ENCODE results near the gene HYAL1.

Gene HYAL1

DNA sequence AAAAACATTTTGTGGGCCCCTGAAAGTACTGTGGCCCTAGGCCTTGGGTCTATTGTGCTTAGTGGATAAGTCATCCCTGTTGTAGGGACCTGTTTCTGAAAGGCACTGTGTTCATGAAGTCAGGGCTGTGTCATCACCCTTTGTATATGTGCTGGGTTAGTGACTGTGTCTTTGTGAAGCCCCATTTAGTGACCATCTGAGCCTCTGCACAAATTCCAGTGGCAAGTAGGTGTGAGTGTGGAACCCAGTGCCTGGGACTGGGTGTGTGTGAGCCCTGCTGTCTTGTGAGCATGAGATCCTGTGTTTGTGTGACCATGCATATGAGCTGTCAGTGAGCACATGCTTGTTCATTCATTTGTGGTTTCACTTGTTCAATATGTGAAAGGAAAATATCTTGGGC lies 1.2 kb upstream of the HYAL1 start:
- ATAC-seq: no peak
- TF ChIP-seq SNAI2 (CRISPR knock-in tag; IDR thresholded peaks at IDR 0.05): no peak
- no peak for TF ChIP-seq BACH2 (CRISPR knock-in tag; IDR thresholded peaks at IDR 0.05; ENCODE audit: borderline replicate concordance)
- TF ChIP-seq ZC3H10 (CRISPR knock-in tag; IDR thresholded peaks at IDR 0.05): no peak
- no peak for TF ChIP-seq PPARA (CRISPR knock-in tag; IDR thresholded peaks at IDR 0.05; ENCODE audit: borderline replicate concordance)
- TF ChIP-seq RARB (CRISPR knock-in tag; IDR thresholded peaks at IDR 0.05): no peak
- no peak for TF ChIP-seq OSR1 (CRISPR knock-in tag; IDR thresholded peaks at IDR 0.05)
- no peak for TF ChIP-seq ESRRG (CRISPR knock-in tag; IDR thresholded peaks at IDR 0.05)
- no peak for TF ChIP-seq ZNF8 (CRISPR knock-in tag; IDR thresholded peaks at IDR 0.05)
- no peak for TF ChIP-seq TOX (CRISPR knock-in tag; IDR thresholded peaks at IDR 0.05; ENCODE audit: borderline replicate concordance)
- TF ChIP-seq, protein P1, sequence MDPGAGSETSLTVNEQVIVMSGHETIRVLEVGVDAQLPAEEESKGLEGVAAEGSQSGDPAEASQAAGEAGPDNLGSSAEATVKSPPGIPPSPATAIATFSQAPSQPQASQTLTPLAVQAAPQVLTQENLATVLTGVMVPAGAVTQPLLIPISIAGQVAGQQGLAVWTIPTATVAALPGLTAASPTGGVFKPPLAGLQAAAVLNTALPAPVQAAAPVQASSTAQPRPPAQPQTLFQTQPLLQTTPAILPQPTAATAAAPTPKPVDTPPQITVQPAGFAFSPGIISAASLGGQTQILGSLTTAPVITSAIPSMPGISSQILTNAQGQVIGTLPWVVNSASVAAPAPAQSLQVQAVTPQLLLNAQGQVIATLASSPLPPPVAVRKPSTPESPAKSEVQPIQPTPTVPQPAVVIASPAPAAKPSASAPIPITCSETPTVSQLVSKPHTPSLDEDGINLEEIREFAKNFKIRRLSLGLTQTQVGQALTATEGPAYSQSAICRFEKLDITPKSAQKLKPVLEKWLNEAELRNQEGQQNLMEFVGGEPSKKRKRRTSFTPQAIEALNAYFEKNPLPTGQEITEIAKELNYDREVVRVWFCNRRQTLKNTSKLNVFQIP (CRISPR knock-in tag; IDR thresholded peaks at IDR 0.05; ENCODE audit: borderline replicate concordance, low read depth): no peak

DNA sequence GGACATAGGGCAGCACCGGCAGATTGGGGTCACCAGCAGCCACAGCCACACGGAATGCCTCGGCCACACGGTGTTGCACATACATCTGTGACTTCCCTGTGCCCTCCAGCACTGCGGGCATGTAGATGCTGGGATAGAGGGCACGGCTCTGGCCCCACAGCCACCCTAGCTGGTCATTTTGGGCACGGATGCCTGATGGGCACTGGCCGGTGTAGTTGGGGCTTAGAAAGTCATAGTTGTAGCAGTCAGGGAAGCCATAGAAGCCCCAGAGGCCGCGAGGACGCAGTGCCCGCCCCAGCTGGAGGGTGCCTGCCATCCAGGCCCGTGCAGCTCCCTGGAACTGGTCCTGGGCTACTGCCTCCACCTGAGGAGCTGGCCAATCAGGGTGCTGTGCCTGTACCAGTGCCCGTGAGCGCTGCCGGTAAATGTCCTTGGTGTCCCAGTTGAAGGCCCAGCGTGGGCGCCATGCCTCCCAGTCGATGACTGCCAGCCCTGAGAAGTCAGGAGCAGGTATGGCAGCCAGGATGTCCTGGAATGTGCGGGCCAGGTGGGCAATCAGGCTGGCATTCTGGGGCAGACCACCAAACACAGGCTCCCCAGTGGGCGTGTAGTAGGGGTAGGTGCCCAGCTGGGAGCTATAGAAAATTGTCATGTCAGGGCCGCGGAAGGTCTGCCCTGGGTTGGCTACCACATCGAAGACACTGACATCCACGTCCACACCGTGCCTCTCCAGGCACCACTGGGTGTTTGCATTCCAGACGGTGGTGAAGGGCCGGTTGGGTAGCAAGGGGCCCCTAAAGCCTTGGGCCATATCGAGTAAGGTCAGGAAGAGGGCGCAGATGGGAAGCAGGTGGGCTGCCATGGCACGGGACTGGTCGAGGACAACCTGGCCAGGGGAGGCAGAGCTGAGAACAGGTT lies 1.0 kb downstream of the HYAL1 start:
- no peak for ATAC-seq
- TF ChIP-seq TCF4 (CRISPR knock-in tag; IDR thresholded peaks at IDR 0.05; ENCODE audit: borderline replicate concordance) (no peak), ZC3H10 (CRISPR knock-in tag; IDR thresholded peaks at IDR 0.05) (no peak), OSR1 (CRISPR knock-in tag; IDR thresholded peaks at IDR 0.05) (no peak), TOX (CRISPR knock-in tag; IDR thresholded peaks at IDR 0.05; ENCODE audit: borderline replicate concordance) (no peak), ISL1 (CRISPR knock-in tag; IDR thresholded peaks at IDR 0.05) (no peak), GLIS3 (CRISPR knock-in tag; IDR thresholded peaks at IDR 0.05) (no peak), ZFP30 (CRISPR knock-in tag; IDR thresholded peaks at IDR 0.05) (no peak), PPARA (CRISPR knock-in tag; IDR thresholded peaks at IDR 0.05; ENCODE audit: borderline replicate concordance) (no peak), ZNF70 (CRISPR knock-in tag; IDR thresholded peaks at IDR 0.05) (no peak), SNAI2 (CRISPR knock-in tag; IDR thresholded peaks at IDR 0.05) (no peak), ZNF8 (CRISPR knock-in tag; IDR thresholded peaks at IDR 0.05) (no peak)
- TF ChIP-seq, protein P2, sequence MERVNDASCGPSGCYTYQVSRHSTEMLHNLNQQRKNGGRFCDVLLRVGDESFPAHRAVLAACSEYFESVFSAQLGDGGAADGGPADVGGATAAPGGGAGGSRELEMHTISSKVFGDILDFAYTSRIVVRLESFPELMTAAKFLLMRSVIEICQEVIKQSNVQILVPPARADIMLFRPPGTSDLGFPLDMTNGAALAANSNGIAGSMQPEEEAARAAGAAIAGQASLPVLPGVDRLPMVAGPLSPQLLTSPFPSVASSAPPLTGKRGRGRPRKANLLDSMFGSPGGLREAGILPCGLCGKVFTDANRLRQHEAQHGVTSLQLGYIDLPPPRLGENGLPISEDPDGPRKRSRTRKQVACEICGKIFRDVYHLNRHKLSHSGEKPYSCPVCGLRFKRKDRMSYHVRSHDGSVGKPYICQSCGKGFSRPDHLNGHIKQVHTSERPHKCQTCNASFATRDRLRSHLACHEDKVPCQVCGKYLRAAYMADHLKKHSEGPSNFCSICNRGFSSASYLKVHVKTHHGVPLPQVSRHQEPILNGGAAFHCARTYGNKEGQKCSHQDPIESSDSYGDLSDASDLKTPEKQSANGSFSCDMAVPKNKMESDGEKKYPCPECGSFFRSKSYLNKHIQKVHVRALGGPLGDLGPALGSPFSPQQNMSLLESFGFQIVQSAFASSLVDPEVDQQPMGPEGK (CRISPR knock-in tag; IDR thresholded peaks at IDR 0.05; ENCODE audit: borderline replicate concordance): no peak
- TF ChIP-seq, protein P3, sequence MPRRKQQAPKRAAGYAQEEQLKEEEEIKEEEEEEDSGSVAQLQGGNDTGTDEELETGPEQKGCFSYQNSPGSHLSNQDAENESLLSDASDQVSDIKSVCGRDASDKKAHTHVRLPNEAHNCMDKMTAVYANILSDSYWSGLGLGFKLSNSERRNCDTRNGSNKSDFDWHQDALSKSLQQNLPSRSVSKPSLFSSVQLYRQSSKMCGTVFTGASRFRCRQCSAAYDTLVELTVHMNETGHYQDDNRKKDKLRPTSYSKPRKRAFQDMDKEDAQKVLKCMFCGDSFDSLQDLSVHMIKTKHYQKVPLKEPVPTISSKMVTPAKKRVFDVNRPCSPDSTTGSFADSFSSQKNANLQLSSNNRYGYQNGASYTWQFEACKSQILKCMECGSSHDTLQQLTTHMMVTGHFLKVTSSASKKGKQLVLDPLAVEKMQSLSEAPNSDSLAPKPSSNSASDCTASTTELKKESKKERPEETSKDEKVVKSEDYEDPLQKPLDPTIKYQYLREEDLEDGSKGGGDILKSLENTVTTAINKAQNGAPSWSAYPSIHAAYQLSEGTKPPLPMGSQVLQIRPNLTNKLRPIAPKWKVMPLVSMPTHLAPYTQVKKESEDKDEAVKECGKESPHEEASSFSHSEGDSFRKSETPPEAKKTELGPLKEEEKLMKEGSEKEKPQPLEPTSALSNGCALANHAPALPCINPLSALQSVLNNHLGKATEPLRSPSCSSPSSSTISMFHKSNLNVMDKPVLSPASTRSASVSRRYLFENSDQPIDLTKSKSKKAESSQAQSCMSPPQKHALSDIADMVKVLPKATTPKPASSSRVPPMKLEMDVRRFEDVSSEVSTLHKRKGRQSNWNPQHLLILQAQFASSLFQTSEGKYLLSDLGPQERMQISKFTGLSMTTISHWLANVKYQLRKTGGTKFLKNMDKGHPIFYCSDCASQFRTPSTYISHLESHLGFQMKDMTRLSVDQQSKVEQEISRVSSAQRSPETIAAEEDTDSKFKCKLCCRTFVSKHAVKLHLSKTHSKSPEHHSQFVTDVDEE (CRISPR knock-in tag; IDR thresholded peaks at IDR 0.05): no peak
- TF ChIP-seq, protein P4, sequence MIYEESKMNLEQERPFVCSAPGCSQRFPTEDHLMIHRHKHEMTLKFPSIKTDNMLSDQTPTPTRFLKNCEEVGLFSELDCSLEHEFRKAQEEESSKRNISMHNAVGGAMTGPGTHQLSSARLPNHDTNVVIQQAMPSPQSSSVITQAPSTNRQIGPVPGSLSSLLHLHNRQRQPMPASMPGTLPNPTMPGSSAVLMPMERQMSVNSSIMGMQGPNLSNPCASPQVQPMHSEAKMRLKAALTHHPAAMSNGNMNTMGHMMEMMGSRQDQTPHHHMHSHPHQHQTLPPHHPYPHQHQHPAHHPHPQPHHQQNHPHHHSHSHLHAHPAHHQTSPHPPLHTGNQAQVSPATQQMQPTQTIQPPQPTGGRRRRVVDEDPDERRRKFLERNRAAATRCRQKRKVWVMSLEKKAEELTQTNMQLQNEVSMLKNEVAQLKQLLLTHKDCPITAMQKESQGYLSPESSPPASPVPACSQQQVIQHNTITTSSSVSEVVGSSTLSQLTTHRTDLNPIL (CRISPR knock-in tag; IDR thresholded peaks at IDR 0.05; ENCODE audit: low read depth): no peak
- TF ChIP-seq, protein P5, sequence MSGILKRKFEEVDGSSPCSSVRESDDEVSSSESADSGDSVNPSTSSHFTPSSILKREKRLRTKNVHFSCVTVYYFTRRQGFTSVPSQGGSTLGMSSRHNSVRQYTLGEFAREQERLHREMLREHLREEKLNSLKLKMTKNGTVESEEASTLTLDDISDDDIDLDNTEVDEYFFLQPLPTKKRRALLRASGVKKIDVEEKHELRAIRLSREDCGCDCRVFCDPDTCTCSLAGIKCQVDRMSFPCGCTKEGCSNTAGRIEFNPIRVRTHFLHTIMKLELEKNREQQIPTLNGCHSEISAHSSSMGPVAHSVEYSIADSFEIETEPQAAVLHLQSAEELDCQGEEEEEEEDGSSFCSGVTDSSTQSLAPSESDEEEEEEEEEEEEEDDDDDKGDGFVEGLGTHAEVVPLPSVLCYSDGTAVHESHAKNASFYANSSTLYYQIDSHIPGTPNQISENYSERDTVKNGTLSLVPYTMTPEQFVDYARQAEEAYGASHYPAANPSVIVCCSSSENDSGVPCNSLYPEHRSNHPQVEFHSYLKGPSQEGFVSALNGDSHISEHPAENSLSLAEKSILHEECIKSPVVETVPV (CRISPR knock-in tag; IDR thresholded peaks at IDR 0.05): no peak

DNA sequence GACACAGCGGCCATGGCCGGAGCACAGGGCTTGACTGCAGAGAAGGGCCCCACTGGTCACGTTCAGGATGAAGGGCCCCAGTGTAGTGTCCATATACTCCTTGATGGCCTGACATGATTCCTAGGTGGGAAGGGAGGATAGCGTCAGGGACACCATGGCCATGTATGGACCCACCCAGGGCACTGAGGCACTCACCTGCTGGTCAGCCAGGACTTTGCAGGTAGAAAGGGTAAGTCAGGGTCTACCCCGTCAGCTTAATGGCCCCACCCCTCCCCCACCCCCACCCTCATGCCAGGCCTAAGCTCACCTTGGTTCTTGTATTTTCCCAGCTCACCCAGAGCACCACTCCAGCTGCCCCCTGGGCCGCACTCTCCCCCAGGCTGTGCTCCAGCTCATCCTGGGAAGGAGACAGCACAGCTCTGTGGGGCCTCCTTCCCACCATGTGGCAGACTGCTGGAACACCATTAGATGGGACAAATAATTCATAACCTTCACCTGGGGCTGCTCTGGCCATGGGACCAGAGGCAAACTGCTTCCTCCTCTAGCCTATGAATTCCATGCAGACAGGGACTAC lies 2.6 kb downstream of the HYAL1 start:
- ATAC-seq: no peak
- TF ChIP-seq ZFP30 (CRISPR knock-in tag; IDR thresholded peaks at IDR 0.05): no peak
- TF ChIP-seq, protein P1 (CRISPR knock-in tag; IDR thresholded peaks at IDR 0.05; ENCODE audit: borderline replicate concordance, low read depth): no peak
- TF ChIP-seq, protein P3 (CRISPR knock-in tag; IDR thresholded peaks at IDR 0.05): no peak
- TF ChIP-seq, protein P2 (CRISPR knock-in tag; IDR thresholded peaks at IDR 0.05; ENCODE audit: borderline replicate concordance): no peak
- TF ChIP-seq ZC3H10 (CRISPR knock-in tag; IDR thresholded peaks at IDR 0.05): no peak
